Measurements from ENCODE around the gene TMEM140.
A peak's percentile ranks its signal among the peaks of the same experiment; 100 is the strongest.
"Not testable (repeated sequence)": the region's sequence is repeated elsewhere in the genome, so short reads cannot be mapped to it uniquely, and the experiment has no call there.

TMEM140 gene

GRCh38 chr7:135147899-135148721, at the start of gene TMEM140:
Gene TMEM140, plus strand, starts transcription at chr7:135148072. Its CDS starts 16,370 bp downstream, at chr7:135164442.
- DNase-seq (ENCODE audit: low spot score): peak; percentile 53

DNA sequence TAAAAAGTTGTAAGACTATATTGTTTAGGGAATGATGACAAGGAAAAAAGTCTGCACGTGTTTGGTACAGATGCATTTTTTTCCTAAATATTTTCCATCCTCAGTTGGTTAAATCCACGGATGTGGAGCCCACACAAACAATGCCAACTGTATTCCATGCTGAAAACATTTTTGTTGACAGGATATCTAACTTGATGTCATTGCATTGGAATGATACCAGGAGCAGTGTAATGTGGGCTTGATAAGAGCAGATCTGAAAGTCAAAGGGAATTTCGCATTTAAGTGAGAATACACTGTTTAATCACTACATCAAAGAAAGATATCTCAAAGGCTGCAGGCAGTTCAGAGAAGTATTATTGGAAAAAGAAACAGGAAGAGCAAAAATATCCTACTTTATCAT, 49.5 kb upstream of the TMEM140 start:
- DNase-seq (ENCODE audit: low spot score): no peak

- no peak for DNase-seq (ENCODE audit: low spot score)
Observed at GRCh38 chr7:135100856-135101255, 47.0 kb upstream of the TMEM140 start.

DNA sequence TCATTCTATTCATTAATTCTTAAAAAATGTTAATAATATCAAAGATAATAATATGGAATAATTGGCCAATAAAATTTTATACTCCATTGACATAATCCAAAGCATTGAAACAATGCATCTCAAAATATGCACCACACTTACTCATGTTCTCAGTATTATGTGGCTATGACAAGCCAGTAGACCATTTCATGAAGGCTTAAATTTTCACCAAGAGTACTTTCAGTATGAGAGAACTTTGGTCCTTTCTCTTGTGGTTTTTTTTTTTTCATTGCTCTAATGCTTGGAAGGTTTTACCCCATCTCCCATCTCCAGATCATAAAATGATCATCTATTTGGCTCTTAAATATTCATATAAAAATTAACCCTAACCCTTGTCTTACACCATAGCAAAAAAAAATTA, 45.5 kb upstream of the TMEM140 start:
- no peak for DNase-seq (ENCODE audit: low spot score)

DNA sequence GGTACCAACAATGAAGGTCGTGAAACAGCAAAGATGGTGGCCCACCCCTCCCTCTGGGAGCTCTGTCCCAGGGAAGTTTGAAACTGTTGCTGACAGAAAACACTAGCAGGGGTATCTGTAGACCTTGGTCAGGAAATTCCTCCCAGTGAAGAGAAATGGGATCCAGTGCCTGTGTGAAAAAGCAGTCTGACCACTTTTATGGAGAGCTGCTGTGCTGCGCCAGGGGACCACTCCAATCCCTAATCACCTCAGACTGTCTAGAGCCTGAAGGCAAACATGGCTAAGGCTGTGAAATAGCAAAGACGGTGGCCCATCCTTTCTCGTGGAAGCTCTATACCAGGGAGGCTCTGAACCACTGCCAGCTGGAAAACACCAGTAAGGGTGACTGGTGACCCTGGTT, 38.3 kb upstream of the TMEM140 start:
- no peak for DNase-seq (ENCODE audit: low spot score)

- no peak for DNase-seq (ENCODE audit: low spot score)
Observed at GRCh38 chr7:135109976-135110375, 37.9 kb upstream of the TMEM140 start.

- DNase-seq (ENCODE audit: low spot score): no peak
Observed at GRCh38 chr7:135111379-135111778, 36.5 kb upstream of the TMEM140 start.

DNA sequence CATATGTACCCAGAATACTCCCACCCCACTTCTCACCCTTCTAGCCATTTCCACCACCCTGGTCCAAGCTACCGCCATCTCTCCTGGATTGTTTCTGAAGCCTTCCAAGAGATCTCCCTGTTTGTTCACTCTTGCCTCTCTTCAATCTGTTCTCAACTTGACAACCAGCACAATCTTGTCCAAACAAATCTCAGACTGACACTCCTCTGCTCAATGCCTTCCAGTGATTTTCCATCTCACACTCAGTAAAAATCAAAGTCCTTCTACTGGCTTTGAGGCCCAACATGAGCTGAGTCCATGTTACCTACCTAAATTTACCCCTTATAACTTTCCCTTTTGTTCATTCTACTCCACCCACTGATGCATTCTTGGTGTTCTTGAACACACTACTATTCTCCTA, 33.2 kb upstream of the TMEM140 start:
- DNase-seq (ENCODE audit: low spot score): no peak

GRCh38 chr7:135117096-135117495, 30.8 kb upstream of the TMEM140 start:
- DNase-seq (ENCODE audit: low spot score): no peak

DNA sequence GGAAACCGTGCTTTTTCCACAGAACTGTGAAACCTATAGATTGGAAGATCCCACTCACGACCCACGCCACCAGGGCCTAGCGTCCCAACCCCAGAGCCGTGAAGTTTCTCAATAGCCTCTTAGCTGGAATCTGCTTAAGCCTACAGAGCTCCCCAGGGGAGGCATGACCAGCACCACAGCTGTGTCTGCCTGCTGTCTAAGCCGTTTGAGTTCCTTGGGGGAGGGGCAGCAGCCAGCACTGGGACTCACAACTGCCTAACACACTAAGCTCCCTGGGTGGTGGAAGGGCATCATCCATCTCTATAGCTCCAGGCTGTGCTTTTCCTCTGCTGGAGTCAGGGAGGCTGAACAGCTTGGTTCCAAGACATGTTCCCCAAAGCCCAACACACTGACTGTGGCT, 26.0 kb upstream of the TMEM140 start:
- DNase-seq (ENCODE audit: low spot score): no peak

- DNase-seq (ENCODE audit: low spot score): not testable (repeated sequence)
Observed at GRCh38 chr7:135124631-135125030, 23.2 kb upstream of the TMEM140 start.

GRCh38 chr7:135128931-135129330, 18.9 kb upstream of the TMEM140 start:
- no peak for DNase-seq (ENCODE audit: low spot score)

DNA sequence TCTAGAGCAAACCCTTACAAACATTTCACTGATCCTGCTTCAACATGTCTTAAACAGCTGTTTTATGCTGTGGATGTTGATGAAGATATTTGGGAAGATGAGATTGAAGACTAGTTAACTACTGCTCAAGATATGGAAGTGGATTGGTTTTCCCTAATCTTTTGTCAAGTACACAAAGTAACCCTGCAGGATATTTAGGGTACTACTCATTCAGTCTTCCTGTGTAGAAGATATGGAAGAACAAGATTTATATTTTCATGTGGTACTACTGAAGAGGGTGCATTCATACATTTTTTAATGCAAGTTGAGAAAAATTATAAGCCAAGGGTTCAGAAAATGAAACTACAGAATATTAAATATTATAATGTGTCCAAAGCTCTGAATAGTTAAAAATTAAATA, 18.3 kb upstream of the TMEM140 start:
- no peak for DNase-seq (ENCODE audit: low spot score)

GRCh38 chr7:135143885-135144668, 3.8 kb upstream of the TMEM140 start:
- no peak for DNase-seq (ENCODE audit: low spot score)

DNA sequence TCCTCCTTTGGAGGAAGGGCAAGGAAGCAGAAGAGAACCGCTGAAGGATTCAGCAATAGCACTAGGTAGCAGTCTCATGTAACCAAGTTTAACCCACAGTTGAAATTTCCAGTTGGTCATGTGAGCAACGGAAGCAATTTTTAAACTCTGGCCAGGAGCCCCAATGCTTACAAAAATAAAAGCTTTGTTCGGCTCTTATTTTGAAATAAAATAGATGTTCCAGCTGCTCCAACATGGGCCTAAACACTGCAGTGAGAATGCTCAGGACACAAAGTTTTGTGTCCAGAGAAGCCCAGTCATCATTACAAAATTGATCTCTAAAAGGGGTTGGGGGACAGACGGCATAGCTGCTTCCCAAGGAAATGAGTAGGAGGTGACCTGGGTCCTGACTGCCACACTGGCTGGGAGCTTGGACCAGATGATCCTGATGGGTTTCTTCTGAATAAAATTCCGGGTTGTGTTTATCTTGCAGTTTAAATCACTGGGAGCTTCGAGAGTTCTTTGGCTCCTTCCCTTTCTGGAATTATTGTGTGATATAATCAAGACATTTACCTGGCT, 452 bp upstream of the TMEM140 start:
- DNase-seq (ENCODE audit: low spot score): peak; percentile 30

DNA sequence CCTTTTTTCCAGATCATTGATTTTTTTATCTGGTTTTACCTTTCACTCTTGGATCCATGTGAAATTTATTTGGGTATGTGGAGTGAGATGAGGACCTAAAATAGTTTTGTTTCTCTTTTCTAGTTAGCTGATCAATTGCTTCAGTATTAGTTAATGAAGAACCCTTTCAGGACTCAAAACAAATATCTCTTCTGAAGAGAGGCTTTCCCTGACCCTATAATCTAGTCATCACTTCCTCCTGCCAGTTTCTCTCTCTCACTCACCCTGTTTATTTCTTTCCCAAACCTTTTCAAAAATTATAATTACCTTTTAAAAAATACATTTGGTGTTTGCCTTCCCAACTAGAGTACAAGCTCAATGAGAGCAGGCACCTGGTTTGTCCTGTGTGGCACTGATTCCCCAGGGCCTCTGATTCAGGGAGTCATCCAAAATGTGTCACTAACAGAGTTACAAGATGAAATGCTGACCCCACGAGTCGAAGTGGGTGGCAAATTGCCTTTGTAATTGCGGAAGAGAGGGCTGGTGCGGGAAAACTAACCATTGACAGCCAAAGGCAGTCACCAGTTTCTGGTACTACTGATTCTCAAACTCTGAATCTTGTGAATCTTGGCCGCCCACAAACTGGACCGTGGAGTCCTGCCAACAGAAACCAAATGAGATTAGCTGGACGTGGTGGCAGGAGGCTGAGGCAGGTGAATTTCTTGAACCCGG, 2.4 kb downstream of the TMEM140 start:
- DNase-seq (ENCODE audit: low spot score): no peak

GRCh38 chr7:135151132-135151531, 3.3 kb downstream of the TMEM140 start:
- no peak for DNase-seq (ENCODE audit: low spot score)

- no peak for DNase-seq (ENCODE audit: low spot score)
Observed at GRCh38 chr7:135151533-135151932, 3.7 kb downstream of the TMEM140 start.

- no peak for DNase-seq (ENCODE audit: low spot score)
Observed at GRCh38 chr7:135152442-135152841, 4.6 kb downstream of the TMEM140 start.

DNA sequence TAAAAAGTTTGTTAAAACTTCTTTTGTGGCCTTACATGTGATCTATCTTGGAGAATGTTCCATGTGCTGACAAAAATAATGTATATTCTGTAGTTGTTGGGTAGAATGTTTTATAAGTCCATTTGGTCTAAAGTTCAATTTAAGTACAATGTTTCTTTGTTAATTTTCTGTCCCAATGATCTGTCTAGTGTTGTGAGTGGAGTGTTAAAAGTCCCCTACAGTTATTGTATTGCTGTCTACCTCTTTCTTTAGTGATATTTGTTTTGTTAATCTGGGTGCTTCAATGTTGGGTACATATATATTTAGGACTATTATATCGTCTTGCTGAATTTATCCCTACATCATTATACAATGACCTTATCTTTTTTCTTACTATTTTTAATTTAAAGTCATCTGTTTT, 6.9 kb downstream of the TMEM140 start:
- DNase-seq (ENCODE audit: low spot score): no peak

- no peak for DNase-seq (ENCODE audit: low spot score)
Observed at GRCh38 chr7:135156290-135156689, 8.4 kb downstream of the TMEM140 start.

GRCh38 chr7:135158141-135158655, 10.3 kb downstream of the TMEM140 start:
- DNase-seq (ENCODE audit: low spot score): no peak
